Left forelimb (tissue), 1 donor: ENCODE results near the gene KAZN.

ENCODE experiments used
- DNase-seq: peaks from one replicate; pipeline ENCODE4 v3.0.0-alpha.2; 2018; ENCODE audit warnings: low spot score

The KAZN gene

DNA sequence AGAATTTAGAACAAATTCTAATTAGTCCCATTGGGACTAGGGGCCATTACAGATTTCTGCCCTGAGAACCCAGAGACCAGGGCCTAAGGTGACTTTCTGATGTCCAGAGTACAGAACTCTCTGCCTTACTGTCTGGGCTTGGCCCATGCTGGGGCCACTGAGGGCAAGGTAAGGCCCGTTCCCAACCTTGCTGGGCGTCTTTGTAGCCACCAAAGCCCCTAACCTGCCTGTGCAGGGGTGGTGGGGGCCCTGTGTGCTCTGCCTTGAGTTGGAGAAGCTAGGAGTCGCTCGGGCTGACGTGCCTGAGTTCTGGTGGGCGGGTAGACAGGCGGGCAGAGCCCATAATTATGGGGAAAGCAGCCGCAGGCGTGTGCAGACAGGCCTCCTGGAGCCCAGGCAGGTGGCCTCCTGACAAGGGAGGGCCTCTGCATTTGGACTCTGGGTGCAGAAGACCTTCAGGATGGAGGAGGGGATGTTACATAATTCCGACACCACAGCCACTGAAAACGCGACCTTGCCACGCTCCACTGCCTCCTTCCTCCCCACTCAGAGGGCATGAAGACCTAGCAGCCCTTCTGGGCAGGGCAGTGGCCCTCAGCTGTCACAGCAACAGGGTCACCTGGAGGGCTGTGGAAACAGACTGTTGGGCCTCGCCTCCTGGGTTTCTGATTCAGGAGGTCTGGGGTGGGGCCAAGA is 315.1 kb downstream of the KAZN start:
- no peak for DNase-seq

DNA sequence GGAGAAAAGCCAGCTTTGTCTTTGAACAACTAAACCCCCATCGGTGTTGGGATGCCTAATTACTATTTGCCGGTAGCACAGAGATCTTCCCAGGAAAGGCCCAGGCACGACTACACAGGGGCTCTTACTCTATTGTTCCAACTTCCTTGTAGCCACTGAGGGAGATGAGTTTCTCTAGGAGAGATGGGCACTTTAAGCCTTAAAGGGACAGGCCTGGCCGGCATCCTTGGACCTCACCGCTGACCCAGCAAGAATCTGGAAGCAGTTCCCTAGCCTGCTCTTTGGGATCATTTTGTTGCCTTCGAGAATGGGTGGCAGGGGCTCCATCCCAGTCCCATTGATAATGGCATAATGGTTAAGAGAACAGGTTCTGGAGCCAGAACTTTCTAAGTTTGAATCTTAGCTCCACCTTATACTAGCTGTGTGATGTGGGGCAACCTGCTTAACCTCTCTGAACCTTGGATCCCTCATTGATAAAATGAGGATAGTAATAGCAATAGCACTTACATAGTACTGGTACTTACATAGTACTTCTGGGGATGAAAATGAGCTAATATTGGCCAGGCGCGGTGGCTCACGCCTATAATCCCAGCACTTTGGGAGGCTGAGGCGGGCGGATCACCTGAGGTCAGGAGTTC is 316.0 kb downstream of the KAZN start:
- no peak for DNase-seq

- DNase-seq: peak; percentile 74
These were observed 317.0 kb downstream of the KAZN start for GRCh38 chr1:14915356-14916054.

GRCh38 chr1:14919289-14919688 is 320.8 kb downstream of the KAZN start:
- DNase-seq: no peak

DNA sequence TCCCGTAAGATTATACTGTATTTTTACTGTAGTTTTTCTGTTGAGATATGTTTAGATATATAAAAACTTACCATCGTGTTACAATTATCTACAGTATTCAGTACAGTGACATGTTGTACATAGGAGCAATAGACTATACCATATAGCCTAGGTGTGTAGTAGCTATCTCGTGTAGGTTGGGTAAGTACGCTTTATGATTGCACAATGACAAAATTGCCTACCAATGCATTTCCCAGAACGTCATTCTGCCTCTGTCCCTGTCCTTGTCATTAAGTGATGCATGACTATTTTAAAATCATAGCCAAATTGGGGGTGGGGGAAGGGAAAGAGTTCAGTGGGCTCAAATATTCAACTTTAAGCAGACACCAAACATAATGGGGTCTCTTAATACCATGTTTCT is 321.3 kb downstream of the KAZN start:
- DNase-seq: no peak

GRCh38 chr1:14921057-14921456 is 322.6 kb downstream of the KAZN start:
- no peak for DNase-seq

- DNase-seq: no peak
These were observed 324.6 kb downstream of the KAZN start for GRCh38 chr1:14922942-14923726.

DNA sequence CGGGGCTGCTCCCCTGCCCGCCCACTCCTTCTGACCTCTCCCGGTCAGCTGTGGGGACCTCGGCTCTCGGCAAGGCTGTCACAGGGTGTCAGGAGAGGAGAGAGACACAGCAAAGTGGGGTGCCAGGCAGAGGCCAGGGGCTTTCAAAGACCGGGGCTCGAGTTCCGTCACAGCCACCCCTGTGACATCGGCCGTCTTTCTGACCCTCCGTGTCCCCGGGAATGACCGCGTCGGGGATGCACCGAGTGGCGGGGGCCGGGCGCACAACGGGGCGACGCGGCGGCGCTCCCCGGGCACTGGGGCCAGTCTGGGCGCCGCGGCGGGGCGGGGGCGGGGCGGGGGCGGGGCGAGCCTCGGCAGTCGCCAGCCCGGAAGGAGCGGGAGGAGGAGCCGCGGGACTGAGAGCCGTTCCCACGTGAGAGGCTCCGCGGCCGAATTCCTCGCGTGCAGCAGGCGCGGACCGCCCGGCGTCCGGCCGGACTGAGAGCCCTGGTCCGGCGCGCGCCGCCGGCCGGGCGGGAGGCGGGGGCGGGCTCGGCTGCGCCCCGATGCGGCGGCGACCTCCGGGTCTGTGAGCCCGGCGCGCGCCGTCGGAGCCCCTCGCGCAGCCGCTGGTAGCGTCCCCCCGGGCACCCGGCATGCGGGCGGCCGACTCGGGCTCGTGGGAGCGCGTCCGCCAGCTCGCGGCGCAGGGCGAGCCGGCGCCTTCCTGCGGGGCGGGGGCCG is 325.4 kb downstream of the KAZN start:
- peak; percentile 73 for DNase-seq

- DNase-seq: peak; percentile 71
These were observed 326.2 kb downstream of the KAZN start for GRCh38 chr1:14924455-14925331.

DNA sequence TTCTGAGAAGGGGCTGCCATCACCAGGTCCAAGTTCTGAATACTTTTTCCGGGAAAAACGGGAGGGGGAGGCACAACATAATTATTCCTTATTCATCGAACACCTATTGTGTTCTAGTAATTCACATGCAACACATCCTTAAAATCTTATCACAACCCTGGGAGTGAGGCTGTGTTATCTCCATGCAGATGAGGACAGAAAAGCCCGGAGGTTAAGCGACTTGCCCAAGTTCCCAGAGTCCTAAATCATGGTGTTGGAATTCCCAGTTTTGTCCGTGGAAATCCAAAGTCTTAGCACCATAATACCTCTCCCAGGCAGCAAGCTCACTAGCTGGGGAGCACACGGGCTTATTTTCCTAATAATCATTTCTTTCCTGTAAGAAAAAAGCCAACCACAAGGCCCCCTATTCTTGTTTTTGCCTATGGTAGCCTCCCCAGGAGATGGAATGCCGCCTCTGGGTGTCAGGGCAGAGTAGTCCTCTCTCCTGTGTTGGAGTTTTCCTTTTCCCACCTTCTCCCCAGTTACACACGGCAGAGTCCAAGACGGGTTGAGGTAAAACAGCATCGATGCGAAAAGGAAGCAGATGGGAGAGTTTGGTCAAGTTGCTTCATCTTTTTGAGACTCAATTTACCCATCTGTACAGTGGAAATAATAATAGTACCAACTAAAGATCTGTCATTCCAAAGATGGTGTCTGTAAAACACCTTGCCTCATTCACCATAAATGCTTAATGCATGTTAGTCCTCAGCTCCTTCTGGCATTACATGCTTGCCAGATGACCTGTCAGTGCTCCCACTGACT is 327.1 kb downstream of the KAZN start:
- no peak for DNase-seq

DNA sequence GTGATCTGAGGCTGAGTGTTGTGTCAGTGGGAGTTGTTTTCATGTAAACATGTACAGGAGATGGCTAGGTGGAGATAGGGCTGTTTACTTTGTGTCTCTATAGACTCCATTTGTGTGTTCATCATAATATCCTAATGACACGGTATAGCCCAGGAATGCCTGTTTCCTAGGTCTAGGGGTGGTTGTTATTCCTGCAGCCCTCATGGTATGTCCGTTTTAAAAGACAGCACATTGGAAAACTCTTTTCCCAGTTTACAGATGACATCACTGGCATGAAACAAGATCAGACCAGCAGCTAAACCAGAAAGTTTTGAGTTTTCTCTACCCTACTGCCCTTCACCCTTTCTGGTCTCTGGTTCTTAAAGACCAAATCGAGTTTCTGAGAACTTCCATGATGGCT is 327.7 kb downstream of the KAZN start:
- DNase-seq: no peak

DNA sequence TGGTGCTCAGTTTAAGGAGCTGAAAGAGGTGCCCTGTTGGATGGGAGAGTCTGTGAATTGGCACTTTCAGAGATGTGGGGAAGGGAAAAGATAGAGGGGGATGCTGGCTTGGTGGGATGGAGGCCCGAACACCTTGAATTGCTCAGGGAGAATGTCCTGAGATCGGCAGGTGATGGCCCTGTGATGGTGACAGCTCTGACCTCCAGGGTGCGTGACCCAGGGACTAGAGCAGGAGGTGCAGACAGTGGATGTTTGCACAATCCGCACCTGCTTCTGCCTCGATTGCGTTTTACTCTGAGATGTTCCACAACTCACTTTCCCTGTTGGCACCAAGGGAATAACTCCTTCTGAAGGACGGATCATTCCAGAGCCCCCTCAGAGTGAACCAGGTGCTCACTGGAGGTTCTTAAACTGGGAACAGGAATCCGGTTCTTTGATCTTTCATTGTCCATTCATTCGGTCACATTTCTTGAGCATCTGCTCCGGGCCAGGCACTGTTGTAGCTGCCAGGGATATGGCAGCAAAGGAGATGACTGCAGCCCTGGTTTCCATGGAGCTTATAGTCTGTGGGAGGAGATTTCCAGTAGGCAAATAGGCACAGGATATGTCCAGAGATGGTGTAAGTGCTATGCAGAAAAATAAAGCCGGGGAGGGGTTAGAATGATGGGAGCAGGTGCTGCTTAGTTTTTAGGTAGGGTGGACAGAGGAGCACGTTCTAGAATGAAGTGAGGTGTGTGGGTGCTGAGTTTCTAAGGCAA is 328.5 kb downstream of the KAZN start:
- no peak for DNase-seq

DNA sequence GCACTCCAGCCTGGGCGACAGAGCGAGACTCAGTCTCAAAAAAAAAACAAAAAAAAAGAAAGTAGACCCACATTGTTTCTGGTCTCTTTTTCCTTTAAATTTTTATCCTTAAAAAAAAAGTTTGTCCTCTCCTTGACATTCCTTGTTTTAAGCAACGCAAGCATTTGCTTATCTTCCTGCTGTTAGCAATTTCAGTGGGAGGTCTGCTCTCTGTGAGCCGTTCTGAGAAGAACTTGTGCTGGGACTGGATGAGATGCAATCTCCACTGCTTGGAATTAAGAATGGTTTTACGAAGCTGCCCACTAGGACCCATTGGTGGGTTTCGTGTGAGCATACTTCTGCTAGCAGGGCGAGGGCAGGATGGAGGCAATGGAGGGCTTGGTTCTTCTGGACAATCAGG is 329.9 kb downstream of the KAZN start:
- DNase-seq: no peak

DNA sequence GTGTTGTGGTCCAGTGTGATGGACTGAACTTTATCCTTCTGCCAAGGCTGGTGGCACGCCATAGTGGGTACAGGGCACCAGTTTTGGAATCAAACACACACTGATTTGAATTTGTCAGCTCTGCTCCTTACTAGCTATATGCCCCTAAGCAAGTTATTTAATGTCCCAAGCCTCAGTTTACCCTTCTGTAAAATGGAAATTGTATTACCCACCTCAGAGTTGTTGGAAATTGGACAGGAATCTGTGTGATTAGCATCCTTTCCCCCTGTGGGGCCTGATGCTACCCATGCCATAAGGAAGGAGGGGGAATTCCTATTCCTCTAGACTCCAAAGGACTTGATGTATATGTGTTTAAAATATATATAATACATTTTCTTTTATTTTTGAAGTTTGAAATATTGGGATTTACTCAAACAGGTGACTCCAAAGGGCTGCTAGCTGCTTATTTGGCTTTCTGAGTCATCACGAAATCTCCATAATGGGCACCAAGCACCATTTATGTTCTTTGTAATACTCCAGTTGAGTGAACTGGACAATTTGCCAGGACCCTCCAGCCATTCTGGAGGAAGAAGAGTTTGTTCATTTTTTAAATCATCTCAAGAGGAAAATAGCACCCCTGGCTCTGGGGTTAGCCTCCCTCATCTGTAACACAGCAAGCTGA is 330.5 kb downstream of the KAZN start:
- no peak for DNase-seq

DNA sequence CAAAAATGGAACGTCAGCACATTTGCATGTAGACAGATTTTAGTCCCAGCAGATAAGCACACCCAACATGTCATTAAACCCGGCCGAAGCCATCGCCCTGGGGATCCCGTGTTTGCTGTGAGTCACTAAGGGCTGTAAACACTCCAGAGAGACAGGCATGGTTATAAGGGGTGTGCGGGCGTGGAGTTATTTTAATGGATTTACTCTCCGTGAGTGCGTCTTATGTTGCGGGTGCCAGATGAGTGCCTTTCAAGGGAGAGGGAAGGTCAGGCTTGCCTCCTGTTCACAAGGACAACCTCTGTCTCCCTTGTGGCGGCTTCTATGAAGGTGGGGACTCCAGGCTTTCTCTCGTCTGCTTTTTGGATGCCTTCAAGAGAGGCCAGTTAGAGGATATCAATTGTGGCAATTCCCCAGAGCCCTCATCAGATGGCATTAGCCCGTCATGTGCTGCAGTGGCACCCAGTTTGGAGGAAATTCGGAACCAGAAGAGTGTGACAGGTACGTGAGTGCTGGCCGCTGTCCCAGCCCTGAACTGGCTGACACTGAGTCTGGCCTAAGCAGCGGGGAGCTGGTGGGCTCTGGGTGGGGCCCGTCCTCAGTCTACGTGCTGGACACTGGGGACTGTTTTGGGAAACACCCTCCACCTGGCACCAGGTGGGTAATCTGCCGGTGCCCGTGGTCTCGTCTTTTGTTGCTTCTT is 331.2 kb downstream of the KAZN start:
- no peak for DNase-seq

DNA sequence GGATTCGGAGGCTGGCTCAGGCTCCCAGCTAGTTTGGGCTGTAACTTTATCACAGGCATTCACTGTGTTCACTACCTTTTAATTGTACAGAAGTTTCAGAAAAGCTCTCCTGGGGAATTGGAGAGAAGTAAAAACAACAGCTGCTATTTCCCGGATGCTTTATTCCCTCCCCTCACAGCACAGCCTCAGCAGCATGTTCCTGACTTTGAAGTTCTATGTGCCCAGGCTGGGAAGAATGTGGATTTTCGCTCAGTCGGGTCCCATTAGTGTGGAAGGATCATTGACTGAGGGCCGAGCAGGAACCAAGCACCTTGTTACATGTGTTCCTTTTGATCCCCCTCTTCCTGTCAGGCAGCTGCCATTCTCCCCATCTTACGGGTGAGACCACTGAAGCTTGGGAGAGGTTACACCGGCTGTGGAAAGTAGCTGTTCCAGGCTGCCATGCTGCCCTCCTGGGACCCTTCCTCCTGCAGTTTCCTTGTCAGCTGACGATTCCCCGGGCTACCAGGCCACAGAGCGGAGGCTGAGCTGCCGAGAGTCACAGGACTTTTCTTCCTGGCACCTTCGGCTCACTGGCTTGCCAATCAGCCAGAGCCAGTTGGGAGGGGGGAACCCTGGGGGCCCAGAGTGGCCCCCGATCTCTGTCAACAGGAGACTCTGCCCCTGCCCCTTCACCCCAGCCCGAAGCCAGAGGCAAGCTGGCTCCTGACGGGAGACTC is 331.9 kb downstream of the KAZN start:
- no peak for DNase-seq

GRCh38 chr1:14932034-14932638 is 333.7 kb downstream of the KAZN start:
- DNase-seq: no peak
